Liver (tissue), 3 donors: ENCODE data around the gene ST7.

Experiments used
- ATF3 ChIP-seq: IDR thresholded peaks from 2 replicates; pipeline ENCODE4 v1.6.1; 2016; ENCODE audit warnings: antibody characterized with exemption
- FOXA1 ChIP-seq: IDR thresholded peaks from 2 replicates; pipeline ENCODE4 v1.6.1; 2016; ENCODE audit warnings: antibody characterized with exemption
- GABPA ChIP-seq, 2 donors: IDR thresholded peaks in 1 of 2; conservative IDR thresholded peaks in 1 of 2; 2 replicates each; pipeline ENCODE4 v1.6.1; 2016; ENCODE audit warnings: antibody characterized with exemption in 2 of 2, mild to moderate bottlenecking in 1 of 2, moderate library complexity in 1 of 2
- NR2F2 ChIP-seq: IDR thresholded peaks from 2 replicates; pipeline ENCODE4 v1.6.1; 2016; ENCODE audit warnings: antibody characterized with exemption
- RAD21 ChIP-seq, 2 donors: IDR thresholded peaks; 2 replicates each; pipeline ENCODE4 v1.6.1; 2016; ENCODE audit warnings: antibody characterized with exemption in 2 of 2, mild to moderate bottlenecking in 2 of 2
- REST ChIP-seq: IDR thresholded peaks from 2 replicates; pipeline ENCODE4 v1.6.1; 2016; ENCODE audit warnings: antibody characterized with exemption, mild to moderate bottlenecking
- SP1 ChIP-seq: IDR thresholded peaks from 2 replicates; pipeline ENCODE4 v1.6.1; 2018; ENCODE audit warnings: antibody characterized with exemption, mild to moderate bottlenecking
- TAF1 ChIP-seq: conservative IDR thresholded peaks from 2 replicates; pipeline ENCODE4 v1.6.1; 2016; ENCODE audit warnings: antibody characterized with exemption, mild to moderate bottlenecking
- YY1 ChIP-seq: IDR thresholded peaks from 2 replicates; pipeline ENCODE4 v1.6.1; 2016; ENCODE audit warnings: antibody characterized with exemption, mild to moderate bottlenecking
- TF ChIP-seq, protein P1 (sequence below): fragments of 150-350 bp; IDR thresholded peaks from 2 replicates; pipeline ENCODE4 v1.5.1; 2017; ENCODE audit warnings: improper control_type of control experiment, low read depth, low read length; ENCODE audit not compliant: missing input control
- TF ChIP-seq, protein P2 (sequence below): IDR thresholded peaks from 2 replicates; pipeline ENCODE4 v1.6.1; 2016; ENCODE audit warnings: antibody characterized with exemption
- donor health status: healthy.
- donor health status: healthy.

- TF ChIP-seq NR2F2, result no peak
- no peak for TF ChIP-seq YY1
- TF ChIP-seq, protein P1, sequence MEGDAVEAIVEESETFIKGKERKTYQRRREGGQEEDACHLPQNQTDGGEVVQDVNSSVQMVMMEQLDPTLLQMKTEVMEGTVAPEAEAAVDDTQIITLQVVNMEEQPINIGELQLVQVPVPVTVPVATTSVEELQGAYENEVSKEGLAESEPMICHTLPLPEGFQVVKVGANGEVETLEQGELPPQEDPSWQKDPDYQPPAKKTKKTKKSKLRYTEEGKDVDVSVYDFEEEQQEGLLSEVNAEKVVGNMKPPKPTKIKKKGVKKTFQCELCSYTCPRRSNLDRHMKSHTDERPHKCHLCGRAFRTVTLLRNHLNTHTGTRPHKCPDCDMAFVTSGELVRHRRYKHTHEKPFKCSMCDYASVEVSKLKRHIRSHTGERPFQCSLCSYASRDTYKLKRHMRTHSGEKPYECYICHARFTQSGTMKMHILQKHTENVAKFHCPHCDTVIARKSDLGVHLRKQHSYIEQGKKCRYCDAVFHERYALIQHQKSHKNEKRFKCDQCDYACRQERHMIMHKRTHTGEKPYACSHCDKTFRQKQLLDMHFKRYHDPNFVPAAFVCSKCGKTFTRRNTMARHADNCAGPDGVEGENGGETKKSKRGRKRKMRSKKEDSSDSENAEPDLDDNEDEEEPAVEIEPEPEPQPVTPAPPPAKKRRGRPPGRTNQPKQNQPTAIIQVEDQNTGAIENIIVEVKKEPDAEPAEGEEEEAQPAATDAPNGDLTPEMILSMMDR, result no peak
- TF ChIP-seq SP1, result no peak
- TF ChIP-seq FOXA1, result no peak
- no peak for TF ChIP-seq ATF3
- no peak for TF ChIP-seq REST
- TF ChIP-seq, protein P2, sequence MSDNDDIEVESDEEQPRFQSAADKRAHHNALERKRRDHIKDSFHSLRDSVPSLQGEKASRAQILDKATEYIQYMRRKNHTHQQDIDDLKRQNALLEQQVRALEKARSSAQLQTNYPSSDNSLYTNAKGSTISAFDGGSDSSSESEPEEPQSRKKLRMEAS, result no peak
- no peak for TF ChIP-seq GABPA (IDR thresholded peaks at IDR 0.05 in 1 of 2, conservative IDR thresholded peaks at IDR 0.05 in 1 of 2)
- TF ChIP-seq RAD21 (IDR thresholded peaks at IDR 0.05), result no peak
- TF ChIP-seq TAF1, result no peak
These were observed 122.6 kb downstream of the ST7 start for GRCh38 chr7:117075934-117076333.
